Measurements from ENCODE around the gene TMEM156. TPM values are rescaled to one million over a fixed set of nuclear protein-coding genes. Genes with fewer than 3 reads are reported as not detected.

Gene TMEM156
- total RNA-seq, 1 experiment from 2014 or later, result 240 TPM

GRCh38 chr4:39026096-39026495, 6.1 kb downstream of the TMEM156 start:
- Histone ChIP-seq H4K20me1 (ENCODE audit: insufficient read depth, low read depth, low read length) (no peaks in the 10 kb centered on the region), H3K9ac (ENCODE audit: low read length) (no peak overlapping the region), H3K4me2 (ENCODE audit: low read depth, low read length, poor library complexity, severe bottlenecking) (no peak overlapping the region), H3K9me2 (replicated peaks; ENCODE audit: insufficient read depth, low read length) (no peaks in the 10 kb centered on the region), H3K9me3 (ENCODE audit: low read length) (no peaks in the 10 kb centered on the region), H3K36me3 (ENCODE audit: insufficient read depth, low read length) (peaks cover 61% of the 10 kb centered on the region), H2AFZ (ENCODE audit: low read length) (no peak overlapping the region), H3K27ac (ENCODE audit: low read length) (no peak overlapping the region), H3K4me1 (ENCODE audit: low read length) (peaks cover 24% of the 10 kb centered on the region), H3K79me2 (ENCODE audit: low read length) (peaks cover 91% of the 10 kb centered on the region), H3K4me3 (ENCODE audit: low read length) (no peak overlapping the region), H3K27me3 (ENCODE audit: low read length) (no peaks in the 10 kb centered on the region)
- no peak for DNase-seq

DNA sequence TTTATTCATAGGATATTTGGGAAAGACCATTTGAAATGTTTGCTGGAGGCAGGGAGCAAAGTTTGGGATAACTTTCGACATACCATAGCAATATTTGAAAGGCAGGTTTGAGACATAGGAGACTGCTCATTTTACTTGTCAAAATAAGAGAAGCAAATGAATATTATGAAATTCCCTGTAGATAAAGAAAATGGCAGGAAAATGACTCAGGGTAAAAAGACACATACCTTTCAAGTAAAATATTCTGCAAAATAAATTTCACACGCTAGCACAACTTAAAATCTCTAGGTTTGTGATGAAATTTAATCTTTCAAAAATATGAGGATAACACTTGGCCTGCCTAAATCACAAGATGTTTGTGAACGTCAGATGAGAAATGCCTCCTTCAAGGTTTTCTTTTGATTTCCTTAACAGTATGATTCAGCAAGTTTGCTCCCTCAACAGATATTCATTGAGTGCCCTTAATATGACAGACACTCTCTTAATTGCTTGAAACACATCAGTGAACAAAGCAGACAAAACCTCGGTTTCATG, 6.6 kb downstream of the TMEM156 start:
- peaks cover 90% of the 10 kb centered on the region for H3K79me2 ChIP-seq (ENCODE audit: low read length)
- no peaks in the 10 kb centered on the region for H3K27me3 ChIP-seq (ENCODE audit: low read length)
- peaks cover 61% of the 10 kb centered on the region for H3K36me3 ChIP-seq (ENCODE audit: insufficient read depth, low read length)
- no peak overlapping the region for H3K4me3 ChIP-seq (ENCODE audit: low read length)
- H3K9ac ChIP-seq (ENCODE audit: low read length), result no peak overlapping the region
- no peaks in the 10 kb centered on the region for H3K9me2 ChIP-seq (replicated peaks; ENCODE audit: insufficient read depth, low read length)
- no peak overlapping the region for H3K4me2 ChIP-seq (ENCODE audit: low read depth, low read length, poor library complexity, severe bottlenecking)
- DNase-seq, result no peak
- no peak overlapping the region for H2AFZ ChIP-seq (ENCODE audit: low read length)
- H3K27ac ChIP-seq (ENCODE audit: low read length), result no peak overlapping the region
- H3K9me3 ChIP-seq (ENCODE audit: low read length), result no peaks in the 10 kb centered on the region
- peaks cover 24% of the 10 kb centered on the region for H3K4me1 ChIP-seq (ENCODE audit: low read length)
- H4K20me1 ChIP-seq (ENCODE audit: insufficient read depth, low read depth, low read length), result no peaks in the 10 kb centered on the region

DNA sequence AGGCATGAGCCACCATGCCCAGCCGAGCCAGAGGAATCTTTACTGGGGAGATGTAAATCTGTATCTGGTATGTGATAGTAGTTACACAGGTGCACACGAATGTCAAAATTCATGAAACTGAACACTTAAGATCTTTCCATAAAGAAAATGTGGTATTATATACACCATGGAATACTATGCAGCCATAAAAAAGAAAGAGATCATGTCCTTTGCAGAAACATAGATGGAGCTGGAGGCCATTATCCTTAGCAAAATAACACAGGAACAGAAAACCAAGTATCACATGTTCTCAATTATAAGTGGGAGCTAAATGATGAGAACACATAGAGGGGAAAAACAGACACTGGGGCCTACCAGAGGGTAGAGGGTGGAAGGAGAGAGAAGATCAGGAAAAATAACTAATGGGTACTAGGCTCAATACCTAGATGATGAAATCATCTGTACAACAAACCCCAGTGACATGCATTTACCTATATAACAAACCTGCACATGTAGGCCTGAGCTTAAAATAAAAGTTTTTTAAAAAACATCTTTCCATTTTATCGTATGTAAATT, 7.8 kb downstream of the TMEM156 start:
- no peak for DNase-seq
- Histone ChIP-seq H3K9me3 (ENCODE audit: low read length) (no peaks in the 10 kb centered on the region; the same call in 1 of the 2 replicates), H3K79me2 (ENCODE audit: low read length) (peaks cover 84% of the 10 kb centered on the region), H3K9ac (ENCODE audit: low read length) (no peak overlapping the region), H4K20me1 (ENCODE audit: insufficient read depth, low read depth, low read length) (no peaks in the 10 kb centered on the region), H3K4me2 (ENCODE audit: low read depth, low read length, poor library complexity, severe bottlenecking) (no peak overlapping the region), H2AFZ (ENCODE audit: low read length) (no peak overlapping the region), H3K27me3 (ENCODE audit: low read length) (no peaks in the 10 kb centered on the region), H3K27ac (ENCODE audit: low read length) (no peak overlapping the region), H3K4me1 (ENCODE audit: low read length) (peaks cover 18% of the 10 kb centered on the region), H3K36me3 (ENCODE audit: insufficient read depth, low read length) (peaks cover 56% of the 10 kb centered on the region), H3K9me2 (replicated peaks; ENCODE audit: insufficient read depth, low read length) (no peaks in the 10 kb centered on the region), H3K4me3 (ENCODE audit: low read length) (no peak overlapping the region)

GRCh38 chr4:39023059-39023458, 9.2 kb downstream of the TMEM156 start:
- Histone ChIP-seq H3K4me2 (ENCODE audit: low read depth, low read length, poor library complexity, severe bottlenecking) (no peak overlapping the region), H3K4me1 (ENCODE audit: low read length) (peaks cover 9% of the 10 kb centered on the region), H3K9ac (ENCODE audit: low read length) (no peak overlapping the region), H3K27me3 (ENCODE audit: low read length) (no peaks in the 10 kb centered on the region), H3K27ac (ENCODE audit: low read length) (no peak overlapping the region), H3K9me3 (ENCODE audit: low read length) (peaks cover 3% of the 10 kb centered on the region; the same call in 1 of the 2 replicates), H4K20me1 (ENCODE audit: insufficient read depth, low read depth, low read length) (no peaks in the 10 kb centered on the region), H3K9me2 (replicated peaks; ENCODE audit: insufficient read depth, low read length) (no peaks in the 10 kb centered on the region), H2AFZ (ENCODE audit: low read length) (no peak overlapping the region), H3K79me2 (ENCODE audit: low read length) (peaks cover 78% of the 10 kb centered on the region), H3K36me3 (ENCODE audit: insufficient read depth, low read length) (peaks cover 51% of the 10 kb centered on the region), H3K4me3 (ENCODE audit: low read length) (no peak overlapping the region)
- DNase-seq, result no peak

GRCh38 chr4:39022241-39022640, 10.0 kb downstream of the TMEM156 start:
- peaks cover 51% of the 10 kb centered on the region for H3K36me3 ChIP-seq (ENCODE audit: insufficient read depth, low read length)
- H3K4me2 ChIP-seq (ENCODE audit: low read depth, low read length, poor library complexity, severe bottlenecking), result no peak overlapping the region
- no peaks in the 10 kb centered on the region for H4K20me1 ChIP-seq (ENCODE audit: insufficient read depth, low read depth, low read length)
- peaks cover under 1% of the 10 kb centered on the region; the same call in 1 of the 2 replicates for H3K4me1 ChIP-seq (ENCODE audit: low read length)
- H3K9me3 ChIP-seq (ENCODE audit: low read length), result peaks cover 8% of the 10 kb centered on the region; the same call in 1 of the 2 replicates
- H2AFZ ChIP-seq (ENCODE audit: low read length), result no peak overlapping the region
- no peak overlapping the region for H3K4me3 ChIP-seq (ENCODE audit: low read length)
- no peak overlapping the region for H3K9ac ChIP-seq (ENCODE audit: low read length)
- peaks cover 76% of the 10 kb centered on the region for H3K79me2 ChIP-seq (ENCODE audit: low read length)
- no peaks in the 10 kb centered on the region for H3K27me3 ChIP-seq (ENCODE audit: low read length)
- DNase-seq, result no peak
- H3K27ac ChIP-seq (ENCODE audit: low read length), result no peak overlapping the region
- H3K9me2 ChIP-seq (replicated peaks; ENCODE audit: insufficient read depth, low read length), result no peaks in the 10 kb centered on the region

- Histone ChIP-seq H3K4me1 (ENCODE audit: low read length) (no peaks in the 10 kb centered on the region), H3K27ac (ENCODE audit: low read length) (no peak overlapping the region), H3K4me2 (ENCODE audit: low read depth, low read length, poor library complexity, severe bottlenecking) (no peak overlapping the region), H2AFZ (ENCODE audit: low read length) (no peak overlapping the region), H4K20me1 (ENCODE audit: insufficient read depth, low read depth, low read length) (no peaks in the 10 kb centered on the region), H3K36me3 (ENCODE audit: insufficient read depth, low read length) (peaks cover 46% of the 10 kb centered on the region), H3K79me2 (ENCODE audit: low read length) (peaks cover 72% of the 10 kb centered on the region), H3K27me3 (ENCODE audit: low read length) (no peaks in the 10 kb centered on the region), H3K9me2 (replicated peaks; ENCODE audit: insufficient read depth, low read length) (no peaks in the 10 kb centered on the region), H3K9ac (ENCODE audit: low read length) (no peak overlapping the region), H3K4me3 (ENCODE audit: low read length) (no peak overlapping the region), H3K9me3 (ENCODE audit: low read length) (peaks cover 8% of the 10 kb centered on the region; the same call in 1 of the 2 replicates)
- DNase-seq, result no peak
Observed at GRCh38 chr4:39021631-39022030, 10.6 kb downstream of the TMEM156 start.

DNA sequence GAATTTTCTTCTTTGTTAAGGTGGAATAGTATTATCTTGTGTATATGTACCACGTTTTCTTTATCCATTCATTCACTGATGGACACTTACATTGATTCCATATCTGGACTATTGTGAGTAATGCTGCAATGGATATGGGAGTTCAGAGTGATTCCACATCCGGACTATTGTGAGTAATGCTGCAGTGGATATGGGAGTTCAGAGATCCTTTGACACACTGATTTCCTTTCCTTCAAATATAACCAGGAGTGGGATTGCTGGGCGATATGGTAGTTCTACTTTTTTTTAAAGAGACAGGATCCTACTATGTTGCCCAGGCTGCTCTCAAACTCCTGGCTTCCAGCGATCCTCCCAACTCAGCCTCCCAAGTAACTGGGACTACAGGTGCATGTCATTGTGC, 12.1 kb downstream of the TMEM156 start:
- Histone ChIP-seq H3K79me2 (ENCODE audit: low read length) (peaks cover 71% of the 10 kb centered on the region), H3K36me3 (ENCODE audit: insufficient read depth, low read length) (peaks cover 46% of the 10 kb centered on the region), H3K9me2 (replicated peaks; ENCODE audit: insufficient read depth, low read length) (no peaks in the 10 kb centered on the region), H3K27me3 (ENCODE audit: low read length) (no peaks in the 10 kb centered on the region), H3K4me1 (ENCODE audit: low read length) (no peaks in the 10 kb centered on the region), H3K9ac (ENCODE audit: low read length) (no peak overlapping the region), H3K4me3 (ENCODE audit: low read length) (no peak overlapping the region), H3K27ac (ENCODE audit: low read length) (no peak overlapping the region), H3K4me2 (ENCODE audit: low read depth, low read length, poor library complexity, severe bottlenecking) (no peak overlapping the region), H2AFZ (ENCODE audit: low read length) (no peak overlapping the region), H4K20me1 (ENCODE audit: insufficient read depth, low read depth, low read length) (no peaks in the 10 kb centered on the region), H3K9me3 (ENCODE audit: low read length) (peaks cover 8% of the 10 kb centered on the region; the same call in 1 of the 2 replicates)
- no peak for DNase-seq

DNA sequence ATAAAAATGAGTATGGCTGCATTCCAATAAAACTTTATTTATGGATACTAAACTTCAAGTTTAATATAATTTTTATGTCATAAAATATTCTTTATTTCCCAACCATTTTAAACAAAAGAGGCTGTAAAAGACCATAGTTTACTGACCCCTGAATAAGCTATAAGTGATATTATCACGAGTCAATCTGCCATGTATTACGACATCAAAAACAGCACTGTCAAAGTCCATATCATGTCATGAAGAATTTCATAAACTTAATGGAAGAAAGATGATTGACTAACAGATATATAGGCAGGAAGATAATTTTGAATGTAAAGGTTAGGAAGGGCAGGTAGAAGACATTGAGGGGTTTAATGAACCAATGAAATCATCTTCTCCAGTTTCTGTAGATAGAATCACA, 18.2 kb downstream of the TMEM156 start:
- no peaks in the 10 kb centered on the region for H3K9me2 ChIP-seq (replicated peaks; ENCODE audit: insufficient read depth, low read length)
- H3K9ac ChIP-seq (ENCODE audit: low read length), result no peak overlapping the region
- H3K4me2 ChIP-seq (ENCODE audit: low read depth, low read length, poor library complexity, severe bottlenecking), result no peak overlapping the region
- H3K4me1 ChIP-seq (ENCODE audit: low read length), result no peaks in the 10 kb centered on the region
- no peaks in the 10 kb centered on the region for H3K27me3 ChIP-seq (ENCODE audit: low read length)
- DNase-seq, result no peak
- H3K9me3 ChIP-seq (ENCODE audit: low read length), result peaks cover 8% of the 10 kb centered on the region; the same call in 1 of the 2 replicates
- H4K20me1 ChIP-seq (ENCODE audit: insufficient read depth, low read depth, low read length), result no peaks in the 10 kb centered on the region
- H2AFZ ChIP-seq (ENCODE audit: low read length), result no peak overlapping the region
- H3K4me3 ChIP-seq (ENCODE audit: low read length), result no peak overlapping the region
- H3K79me2 ChIP-seq (ENCODE audit: low read length), result peaks cover 73% of the 10 kb centered on the region
- peaks cover 28% of the 10 kb centered on the region for H3K36me3 ChIP-seq (ENCODE audit: insufficient read depth, low read length)
- no peak overlapping the region for H3K27ac ChIP-seq (ENCODE audit: low read length)
